ENCODE data around the gene DYNLT5. TPM values are rescaled to one million over a fixed set of nuclear protein-coding genes. Genes with fewer than 3 reads are reported as not detected.
"Not testable (repeated sequence)": the region's sequence is repeated elsewhere in the genome, so short reads cannot be mapped to it uniquely, and the experiment has no call there.

The DYNLT5 gene
- total and polyA plus RNA-seq, 2 donors, result 0.80 to 1.9 TPM

- H3K27ac ChIP-seq (ENCODE audit: low read depth in 1 of 2, low read length in 1 of 2), result not testable (repeated sequence)
These were observed 43.6 kb downstream of the DYNLT5 start for GRCh38 chr1:66795839-66796238.

DNA sequence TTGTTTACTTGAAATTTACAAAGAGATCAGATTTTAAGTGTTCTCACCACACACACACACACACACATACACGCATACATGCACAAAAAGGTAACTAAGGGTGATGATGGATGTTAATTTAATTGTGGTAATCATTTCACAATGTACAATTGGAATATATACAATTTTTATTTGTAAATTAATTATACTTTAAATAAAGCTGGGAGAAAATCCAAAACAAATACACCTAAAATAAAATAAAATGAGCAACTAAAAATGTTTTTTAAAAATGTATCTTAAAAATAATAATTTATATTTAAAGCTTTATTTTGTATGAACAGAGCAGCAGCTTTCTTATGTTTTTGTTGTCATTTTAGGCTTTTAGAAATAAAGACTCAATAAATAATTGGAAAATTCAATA lies 57.0 kb downstream of the DYNLT5 start:
- Histone ChIP-seq H3K4me3 (ENCODE audit: low read length in 2 of 2) (no peak overlapping the region), H3K9me3 (ENCODE audit: control insufficient read depth in 2 of 2, insufficient read depth in 1 of 2, low read length in 1 of 2) (no peaks in the 10 kb centered on the region), H3K36me3 (ENCODE audit: control insufficient read depth in 2 of 2, insufficient read depth in 2 of 2, low read length in 1 of 2) (no peaks in the 10 kb centered on the region), H3K27me3 (ENCODE audit: control insufficient read depth in 2 of 2, insufficient read depth in 1 of 2, low read length in 1 of 2) (no peaks in the 10 kb centered on the region), H3K27ac (ENCODE audit: low read depth in 1 of 2, low read length in 1 of 2) (no peak overlapping the region), H3K4me1 (ENCODE audit: control insufficient read depth in 2 of 2, insufficient read depth in 2 of 2, low read length in 2 of 2) (no peaks in the 10 kb centered on the region)
- WGBS, result 94% methylated on average over 1 of the region's 1 CpG
- no peak for DNase-seq (ENCODE audit: low read depth in 6 of 9, low spot score in 9 of 9)

More at GRCh38 chr1:66795839-66796238, 43.6 kb downstream of the DYNLT5 start:
- not testable (repeated sequence) for H3K36me3 ChIP-seq (ENCODE audit: control insufficient read depth in 2 of 2, insufficient read depth in 2 of 2, low read length in 1 of 2); H3K4me1 ChIP-seq (ENCODE audit: control insufficient read depth in 2 of 2, insufficient read depth in 2 of 2, low read length in 2 of 2); DNase-seq (ENCODE audit: low read depth in 6 of 9, low spot score in 9 of 9); H3K9me3 ChIP-seq (ENCODE audit: control insufficient read depth in 2 of 2, insufficient read depth in 1 of 2, low read length in 1 of 2); H3K27me3 ChIP-seq (ENCODE audit: control insufficient read depth in 2 of 2, insufficient read depth in 1 of 2, low read length in 1 of 2); H3K4me3 ChIP-seq (ENCODE audit: low read length in 2 of 2)
- WGBS, result 100% methylated on average over 2 of the region's 2 CpGs

GRCh38 chr1:66809736-66810326 lies 57.6 kb downstream of the DYNLT5 start:
- WGBS, result 91% methylated on average over 1 of the region's 1 CpG
- H3K4me3 ChIP-seq (ENCODE audit: low read length in 2 of 2), result no peak overlapping the region
- no peaks in the 10 kb centered on the region for H3K36me3 ChIP-seq (ENCODE audit: control insufficient read depth in 2 of 2, insufficient read depth in 2 of 2, low read length in 1 of 2)
- H3K4me1 ChIP-seq (ENCODE audit: control insufficient read depth in 2 of 2, insufficient read depth in 2 of 2, low read length in 2 of 2), result no peaks in the 10 kb centered on the region
- no peaks in the 10 kb centered on the region for H3K9me3 ChIP-seq (ENCODE audit: control insufficient read depth in 2 of 2, insufficient read depth in 1 of 2, low read length in 1 of 2)
- no peak for DNase-seq (ENCODE audit: low read depth in 6 of 9, low spot score in 9 of 9)
- no peak overlapping the region for H3K27ac ChIP-seq (ENCODE audit: low read depth in 1 of 2, low read length in 1 of 2)
- no peaks in the 10 kb centered on the region for H3K27me3 ChIP-seq (ENCODE audit: control insufficient read depth in 2 of 2, insufficient read depth in 1 of 2, low read length in 1 of 2)

DNA sequence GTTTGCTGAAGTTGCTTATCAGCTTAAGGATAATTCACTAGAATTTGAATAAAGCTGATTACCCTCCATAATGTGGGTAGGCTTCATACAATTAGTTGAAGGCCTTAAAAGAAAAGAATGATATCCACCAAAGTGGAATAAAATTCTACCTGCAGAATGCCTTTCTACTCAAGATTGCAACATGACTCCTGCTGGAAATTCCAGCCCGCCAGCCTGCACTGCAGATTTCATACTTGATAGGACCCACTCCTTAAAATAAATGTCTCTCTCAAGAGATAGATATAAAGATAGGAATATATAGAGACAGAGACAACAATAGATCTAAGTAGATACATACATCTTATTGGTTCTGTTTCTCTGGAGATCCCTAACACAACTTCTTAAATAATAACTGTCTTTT lies 72.5 kb downstream of the DYNLT5 start:
- Histone ChIP-seq H3K4me3 (ENCODE audit: low read length in 2 of 2) (no peak overlapping the region), H3K4me1 (ENCODE audit: control insufficient read depth in 2 of 2, insufficient read depth in 2 of 2, low read length in 2 of 2) (no peaks in the 10 kb centered on the region), H3K27ac (ENCODE audit: low read depth in 1 of 2, low read length in 1 of 2) (no peak overlapping the region), H3K36me3 (ENCODE audit: control insufficient read depth in 2 of 2, insufficient read depth in 2 of 2, low read length in 1 of 2) (no peaks in the 10 kb centered on the region), H3K27me3 (ENCODE audit: control insufficient read depth in 2 of 2, insufficient read depth in 1 of 2, low read length in 1 of 2) (no peaks in the 10 kb centered on the region), H3K9me3 (ENCODE audit: control insufficient read depth in 2 of 2, insufficient read depth in 1 of 2, low read length in 1 of 2) (no peaks in the 10 kb centered on the region)
- 98% methylated on average over 1 of the region's 1 CpG for WGBS
- DNase-seq (ENCODE audit: low read depth in 6 of 9, low spot score in 9 of 9), result no peak

Other genes starting within 250 kb of the DYNLT5 start
- gene SGIP1, start 218.3 kb upstream of the DYNLT5 start, total RNA-seq, result 0.57 TPM
- 2.9 TPM for gene SGIP1, start 218.3 kb upstream of the DYNLT5 start, polyA plus RNA-seq
- gene INSL5, start 48.8 kb downstream of the DYNLT5 start, total RNA-seq, result 0.19 TPM
- 3.2 TPM for gene INSL5, start 48.8 kb downstream of the DYNLT5 start, polyA plus RNA-seq
- 14.3 TPM for gene DNAI4, start 172.4 kb downstream of the DYNLT5 start, total RNA-seq
- gene DNAI4, start 172.4 kb downstream of the DYNLT5 start, polyA plus RNA-seq, result 4.9 TPM
- 42.7 TPM for gene MIER1, start 172.5 kb downstream of the DYNLT5 start, total RNA-seq
- 26.7 TPM for gene MIER1, start 172.5 kb downstream of the DYNLT5 start, polyA plus RNA-seq